ENCODE results near the gene MT1A. TPM values are rescaled to one million over a fixed set of nuclear protein-coding genes. Genes with fewer than 3 reads are reported as not detected.

Gene MT1A
- total RNA-seq, 1 experiment from 2014 or later = 52.1 TPM

- no peak for DNase-seq (ENCODE audit: low read depth, low spot score)
- no TSS peak for BruUV-seq (replicated peaks)
- ATAC-seq = no peak
- Histone ChIP-seq H3K4me3 (ENCODE audit: low read depth in 2 of 2, low read length in 2 of 2) (no peak overlapping the region), H3K9me3 (ENCODE audit: control insufficient read depth, insufficient read depth, low read depth, low read length) (no peaks in the 10 kb centered on the region; the same call in 1 of the 2 replicates), H3K36me3 (ENCODE audit: control insufficient read depth, insufficient read depth, low read length) (no peaks in the 10 kb centered on the region), H3K27ac (ENCODE audit: low read length) (no peak overlapping the region), H3K27me3 (ENCODE audit: control insufficient read depth, insufficient read depth, low read length) (no peaks in the 10 kb centered on the region), H3K4me1 (ENCODE audit: control insufficient read depth, insufficient read depth, low read length) (peaks cover 7% of the 10 kb centered on the region; the same call in 1 of the 2 replicates)
- in situ Hi-C loops (cut with HindIII; ENCODE audit: low pct_unique_long_range_greater_than_20kb, low sequenced_read_pairs) = no loop called here
- ChIA-PET CTCF (no interaction called here), POLR2A (no interaction called here)
- no peak for TF ChIP-seq CTCF (IDR thresholded peaks at IDR 0.05)
- TF ChIP-seq REST (IDR thresholded peaks at IDR 0.05; ENCODE audit: insufficient read depth in 1 of 2, low read depth in 2 of 2, low read length in 1 of 2) = no peak
- TF ChIP-seq SIN3A (IDR thresholded peaks at IDR 0.05; ENCODE audit: borderline replicate concordance, insufficient read depth, low read depth, low read length) = no peak
- no peak for TF ChIP-seq TCF7L2 (IDR thresholded peaks at IDR 0.05; ENCODE audit: low read depth, low read length)
- no peak for TF ChIP-seq POLR2AphosphoS5 (IDR thresholded peaks at IDR 0.05; ENCODE audit: low read depth, low read length)
- intact Hi-C loops (cut with micrococcal nuclease; ENCODE audit: unreplicated experiment) = no loop called here
Observed at GRCh38 chr16:56686758-56687157, 48.3 kb downstream of the MT1A start.

- CTCF ChIA-PET = no interaction called here
- intact Hi-C loops (cut with micrococcal nuclease; ENCODE audit: unreplicated experiment) (no loop called here), in situ Hi-C loops (cut with HindIII; ENCODE audit: low pct_unique_long_range_greater_than_20kb, low sequenced_read_pairs) (no loop called here)
- DNase-seq (ENCODE audit: low read depth, low spot score) = no peak
- TF ChIP-seq POLR2AphosphoS5 (IDR thresholded peaks at IDR 0.05; ENCODE audit: low read depth, low read length) = no peak
- TF ChIP-seq CTCF (IDR thresholded peaks at IDR 0.05) = no peak
- no peak for TF ChIP-seq SIN3A (IDR thresholded peaks at IDR 0.05; ENCODE audit: borderline replicate concordance, insufficient read depth, low read depth, low read length)
- no peak for TF ChIP-seq TCF7L2 (IDR thresholded peaks at IDR 0.05; ENCODE audit: low read depth, low read length)
- no peak for TF ChIP-seq REST (IDR thresholded peaks at IDR 0.05; ENCODE audit: insufficient read depth in 1 of 2, low read depth in 2 of 2, low read length in 1 of 2)
- H3K4me3 ChIP-seq (ENCODE audit: low read depth in 2 of 2, low read length in 2 of 2) = no peak overlapping the region
- no peaks in the 10 kb centered on the region; the same call in 1 of the 2 replicates for H3K9me3 ChIP-seq (ENCODE audit: control insufficient read depth, insufficient read depth, low read depth, low read length)
- H3K27ac ChIP-seq (ENCODE audit: low read length) = no peak overlapping the region
- no peak for ATAC-seq
- H3K36me3 ChIP-seq (ENCODE audit: control insufficient read depth, insufficient read depth, low read length) = no peaks in the 10 kb centered on the region
- no TSS peak for BruUV-seq (replicated peaks)
- POLR2A ChIA-PET = no interaction called here
- H3K27me3 ChIP-seq (ENCODE audit: control insufficient read depth, insufficient read depth, low read length) = no peaks in the 10 kb centered on the region
- no peaks in the 10 kb centered on the region for H3K4me1 ChIP-seq (ENCODE audit: control insufficient read depth, insufficient read depth, low read length)
Observed at GRCh38 chr16:56688762-56689161, 50.3 kb downstream of the MT1A start.
